CD14-positive monocyte (primary cell): ENCODE results near the gene IRGC. TPM values are rescaled to one million over a fixed set of nuclear protein-coding genes. Genes with fewer than 3 reads are reported as not detected.
A peak's percentile ranks its signal among the peaks of the same experiment; 100 is the strongest.

Source experiments
- DNase-seq, 3 donors: peaks; one replicate each; pipeline ENCODE4 v3.0.0-alpha.2; 2011 to 2022
- H2AFZ ChIP-seq: 2 replicates; pipeline ENCODE4 v1.6.0; 2012; ENCODE audit warnings: mild to moderate bottlenecking, low read depth, low read length, inconsistent platforms; ENCODE audit not compliant: insufficient read depth, poor library complexity, severe bottlenecking
- H3K27ac ChIP-seq, 2 donors: 1 replicate in 1 of 2; 2 replicates in 1 of 2; pipeline ENCODE4 v1.5.1; 2012 to 2013; ENCODE audit warnings: low read length in 2 of 2, control low read depth in 1 of 2, inconsistent platforms in 1 of 2, low read depth in 1 of 2, mild to moderate bottlenecking in 1 of 2
- H3K27me3 ChIP-seq, 2 donors: one replicate each; pipeline versions ENCODE4 v1.6.0 to v1.6.1; 2011 to 2013; ENCODE audit warnings: low read length in 2 of 2; ENCODE audit not compliant: control insufficient read depth in 2 of 2, insufficient read depth in 2 of 2
- H3K36me3 ChIP-seq, 2 donors: replicated peaks in 1 of 2; 1 replicate in 1 of 2; 2 replicates in 1 of 2; pipeline versions ENCODE4 v1.5.1 to v1.6.1; 2012 to 2013; ENCODE audit warnings: low read length in 2 of 2, control low read depth in 1 of 2, inconsistent platforms in 1 of 2, mild to moderate bottlenecking in 1 of 2; ENCODE audit not compliant: insufficient read depth in 2 of 2, control insufficient read depth in 1 of 2
- H3K4me1 ChIP-seq, 2 donors: 1 replicate in 1 of 2; 2 replicates in 1 of 2; pipeline versions ENCODE4 v1.5.1 to v1.6.1; 2012 to 2013; ENCODE audit warnings: low read length in 2 of 2, control low read depth in 1 of 2, inconsistent platforms in 1 of 2, mild to moderate bottlenecking in 1 of 2, moderate library complexity in 1 of 2; ENCODE audit not compliant: insufficient read depth in 2 of 2, control insufficient read depth in 1 of 2
- H3K4me2 ChIP-seq: replicated peaks from 2 replicates; pipeline ENCODE3; 2012; ENCODE audit warnings: low read length, moderate library complexity, mild to moderate bottlenecking; ENCODE audit not compliant: poor library complexity, severe bottlenecking; ENCODE audit errors: extremely low read depth
- H3K4me3 ChIP-seq, 3 experiments: fragments of 200-600 bp in 1 of 3; sonication (generic) in 1 of 3; replicated peaks in 1 of 3; 1 replicate in 2 of 3; 2 replicates in 1 of 3; pipeline ENCODE4 v1.5.1; 2011 to 2013; ENCODE audit warnings: low read length in 3 of 3, mild to moderate bottlenecking in 3 of 3, control low read depth in 2 of 3, low read depth in 2 of 3, inconsistent platforms in 1 of 3, moderate library complexity in 1 of 3
- H3K79me2 ChIP-seq: 2 replicates; pipeline ENCODE4 v1.6.0; 2012; ENCODE audit warnings: mild to moderate bottlenecking, control low read depth, inconsistent platforms, low read length, moderate library complexity; ENCODE audit not compliant: insufficient read depth
- H3K9ac ChIP-seq: 2 replicates; pipeline ENCODE4 v1.6.0; 2017; ENCODE audit warnings: low read length, mild to moderate bottlenecking; ENCODE audit not compliant: insufficient read depth, poor library complexity, severe bottlenecking
- H3K9me3 ChIP-seq, 2 donors: replicated peaks in 1 of 2; 1 replicate in 1 of 2; 2 replicates in 1 of 2; pipeline versions ENCODE4 v1.5.1 to v1.6.1; 2012 to 2013; ENCODE audit warnings: low read length in 2 of 2, control low read depth in 1 of 2; ENCODE audit not compliant: control insufficient read depth in 1 of 2, insufficient read depth in 1 of 2
- H4K20me1 ChIP-seq: 2 replicates; pipeline ENCODE4 v1.6.0; 2012; ENCODE audit warnings: mild to moderate bottlenecking, low read length, control low read depth, moderate library complexity; ENCODE audit not compliant: insufficient read depth
- H3K27ac Mint-ChIP-seq, 7 donors: one replicate each; pipeline ENCODE4 v1.8.0; 2020; ENCODE audit warnings: mild to moderate bottlenecking in 7 of 7, mixed read lengths in 7 of 7, moderate library complexity in 6 of 7, inconsistent platforms in 2 of 7
- H3K27me3 Mint-ChIP-seq, 3 donors: one replicate each; pipeline ENCODE4 v1.8.0; 2021 to 2022; ENCODE audit warnings: low read depth in 3 of 3, mild to moderate bottlenecking in 3 of 3, mixed read lengths in 3 of 3, moderate library complexity in 3 of 3, inconsistent platforms in 1 of 3
- H3K36me3 Mint-ChIP-seq, 2 donors: one replicate each; pipeline ENCODE4 v1.8.0; 2020; ENCODE audit warnings: mixed read lengths in 2 of 2, inconsistent platforms in 1 of 2, mild to moderate bottlenecking in 1 of 2
- H3K4me1 Mint-ChIP-seq: one replicate; pipeline ENCODE4 v1.8.0; 2020; ENCODE audit warnings: mild to moderate bottlenecking, mixed read lengths
- H3K4me3 Mint-ChIP-seq, 2 donors: one replicate each; pipeline ENCODE4 v1.8.0; 2020; ENCODE audit warnings: mild to moderate bottlenecking in 2 of 2, mixed read lengths in 2 of 2, moderate library complexity in 1 of 2
- H3K9me3 Mint-ChIP-seq, 7 donors: one replicate each; pipeline ENCODE4 v1.8.0; 2020 to 2022; ENCODE audit warnings: mixed read lengths in 7 of 7, mild to moderate bottlenecking in 6 of 7, moderate library complexity in 6 of 7, inconsistent platforms in 2 of 7
- CTCF ChIP-seq: fragments of 200-600 bp; IDR thresholded peaks from one replicate; pipeline ENCODE4 v1.8.0; 2022; ENCODE audit warnings: antibody characterized with exemption, mild to moderate bottlenecking
- WGBS: methylation state at CpG from one replicate; pipeline ENCODE4 v1.1.5; 2013; ENCODE audit warnings: missing lambda C conversion rate; ENCODE audit not compliant: insufficient coverage; 5-methylcytosine and 5-hydroxymethylcytosine counted together
- intact Hi-C, 2 donors: fragments of 100-400 bp; cut with micrococcal nuclease; formaldehyde crosslinking; loops; one replicate each; pipeline versions ENCODE4 v1.15.0 to v1.15.1; 2023
- polyA plus RNA-seq, 3 donors: library from polyadenylated mRNA; depleted of rRNA in 1 of 3; unstranded in 2 of 3; stranded (reverse) in 1 of 3; fragments of 300-500 nt in 2 of 3; fragments of >200 nt in 1 of 3; fragmentation: Illumina TruSeq in 2 of 3; gene quantifications; 1 replicate in 2 of 3; 2 replicates in 1 of 3; pipeline ENCODE4 v1.2.3, GENCODE V29; 2012 to 2021

IRGC gene
- polyA plus RNA-seq, 3 donors: not detected

- peaks cover 4 to 9% of the 10 kb centered on the region in 2 donors for H3K36me3 ChIP-seq
- H3K4me3 Mint-ChIP-seq: peak overlapping the region in 1 of 2 donors; percentile 42
- peaks cover 35% of the 10 kb centered on the region for H3K4me1 Mint-ChIP-seq
- TF ChIP-seq CTCF: peak; percentile 71
- 100% methylated on average over 1 of the region's 8 CpGs for WGBS
- no peak overlapping the region for H3K4me2 ChIP-seq
- H3K27me3 Mint-ChIP-seq: peaks cover 15 to 20% (median 18%) of the 10 kb centered on the region in 3 donors
- H3K4me1 ChIP-seq: peaks cover 30 to 35% of the 10 kb centered on the region in 2 donors
- peaks cover 8 to 10% of the 10 kb centered on the region in 2 donors for H3K36me3 Mint-ChIP-seq
- H3K4me3 ChIP-seq: no peak overlapping the region
- peaks cover 0 to 2% (median 0%) of the 10 kb centered on the region in 7 donors for H3K9me3 Mint-ChIP-seq
- intact Hi-C loops: no loop called here
- no peak overlapping the region for H3K27ac ChIP-seq
- H3K9ac ChIP-seq: no peak overlapping the region
- peak in 2 of 3 donors; percentile 21 to 24 for DNase-seq
- no peaks in the 10 kb centered on the region for H3K9me3 ChIP-seq
- H3K27ac Mint-ChIP-seq: peak overlapping the region in 2 of 7 donors; percentile 43 to 54
- H4K20me1 ChIP-seq: no peaks in the 10 kb centered on the region
- H2AFZ ChIP-seq: no peak overlapping the region
- no peaks in the 10 kb centered on the region for H3K27me3 ChIP-seq
- H3K79me2 ChIP-seq: no peaks in the 10 kb centered on the region
Measured at GRCh38 chr19:43723588-43723987, 7.7 kb downstream of the IRGC start.

- H3K36me3 Mint-ChIP-seq: peaks cover 21 to 23% of the 10 kb centered on the region in 2 donors
- Histone ChIP-seq H3K36me3 (peaks cover 17 to 23% of the 10 kb centered on the region in 2 donors), H3K27ac (no peak overlapping the region), H3K27me3 (no peaks in the 10 kb centered on the region), H4K20me1 (no peaks in the 10 kb centered on the region), H3K9ac (no peak overlapping the region), H3K4me2 (no peak overlapping the region), H3K79me2 (no peaks in the 10 kb centered on the region), H3K4me3 (no peak overlapping the region), H3K9me3 (no peaks in the 10 kb centered on the region), H2AFZ (no peak overlapping the region), H3K4me1 (peaks cover 30 to 35% of the 10 kb centered on the region in 2 donors)
- WGBS: 76% methylated on average over 4 of the region's 8 CpGs
- TF ChIP-seq CTCF: no peak
- peaks cover 35% of the 10 kb centered on the region for H3K4me1 Mint-ChIP-seq
- H3K9me3 Mint-ChIP-seq: peaks cover 0 to 3% (median 0%) of the 10 kb centered on the region in 7 donors
- H3K4me3 Mint-ChIP-seq: peak overlapping the region in 1 of 2 donors; percentile 20
- peaks cover 14 to 20% (median 15%) of the 10 kb centered on the region in 3 donors for H3K27me3 Mint-ChIP-seq
- intact Hi-C loops: no loop called here
- peak overlapping the region in 2 of 7 donors; percentile 12 to 74 for H3K27ac Mint-ChIP-seq
- DNase-seq: no peak
Measured at GRCh38 chr19:43724896-43725295, 9.0 kb downstream of the IRGC start.
